Heart left ventricle (tissue), 16 donors: ENCODE data around the gene ZNF865. TPM values are rescaled to one million over a fixed set of nuclear protein-coding genes. Genes with fewer than 3 reads are reported as not detected.

Experiments used
- ATAC-seq, 4 donors: fragments of 200-7000 bp; cut with Tn5 transposase; one replicate each; pipeline ENCODE4 v1.9.1; 2020 to 2022; ENCODE audit warnings: moderate library complexity in 4 of 4, mild to moderate bottlenecking in 3 of 4, moderate number of reproducible peaks in 1 of 4
- DNase-seq, 5 donors: peaks; one replicate each; pipeline ENCODE4 v3.0.0-alpha.2; 2020
- H3K27ac ChIP-seq, 12 donors: fragments of 200-600 bp; sonication (generic) in 4 of 12; one replicate each; pipeline versions ENCODE4 v1.5.0 to v1.8.0; 2016 to 2022; ENCODE audit warnings: mild to moderate bottlenecking in 2 of 12
- H3K27me3 ChIP-seq, 9 donors: fragments of 200-600 bp; sonication (generic) in 2 of 9; one replicate each; pipeline versions ENCODE4 v1.5.1 to v1.8.0; 2016 to 2022; ENCODE audit warnings: mild to moderate bottlenecking in 3 of 9
- H3K36me3 ChIP-seq, 9 donors: fragments of 200-600 bp; sonication (generic) in 2 of 9; one replicate each; pipeline versions ENCODE4 v1.5.0 to v1.8.0; 2018 to 2022; ENCODE audit warnings: mild to moderate bottlenecking in 2 of 9
- H3K4me1 ChIP-seq, 12 donors: fragments of 200-600 bp; sonication (generic) in 4 of 12; one replicate each; pipeline versions ENCODE4 v1.5.0 to v1.8.0; 2016 to 2022; ENCODE audit warnings: mild to moderate bottlenecking in 3 of 12
- H3K4me3 ChIP-seq, 12 donors: fragments of 200-600 bp; sonication (generic) in 4 of 12; one replicate each; pipeline versions ENCODE4 v1.5.0 to v1.8.0; 2017 to 2022; ENCODE audit warnings: mild to moderate bottlenecking in 9 of 12, moderate library complexity in 4 of 12
- H3K9me3 ChIP-seq, 12 donors: fragments of 200-600 bp; sonication (generic) in 4 of 12; one replicate each; pipeline versions ENCODE4 v1.5.0 to v1.8.0; 2016 to 2022; ENCODE audit warnings: mild to moderate bottlenecking in 1 of 12
- POLR2A ChIP-seq, 2 donors: fragments of 450-650 bp; IDR thresholded peaks; one replicate each; pipeline ENCODE4 v1.6.1; 2017; ENCODE audit warnings: antibody characterized with exemption in 2 of 2, mild to moderate bottlenecking in 2 of 2, moderate library complexity in 2 of 2
- WGBS, 4 donors: extraction: QIAGEN DNeasy Blood & Tissue Kit in 2 of 4; methylation state at CpG; one replicate each; pipeline versions ENCODE4 v1.1.5 to v1.1.7; 2013 to 2018; 5-methylcytosine and 5-hydroxymethylcytosine counted together
- intact Hi-C, 10 donors: fragments of 100-400 bp; cut with DNase I; formaldehyde crosslinking; loops; one replicate each; pipeline versions ENCODE4 v1.11.1 to v1.14.2; 2022
- long read RNA-seq, 3 donors: library from polyadenylated mRNA; unstranded; transcript quantifications; one replicate each; pipeline ENCODE4 v2.0.0, GENCODE V29; 2020 to 2021
- polyA plus RNA-seq, 2 donors: library from polyadenylated mRNA; stranded (reverse); fragments of 200-250 nt; gene quantifications; one replicate each; pipeline ENCODE4 v1.2.3, GENCODE V29; 2013
- total RNA-seq, 9 donors: library from RNA; depleted of rRNA in 2 of 9; stranded (reverse); fragments of >200 nt in 2 of 9; fragmentation: NEBNext Ultra II Directional in 3 of 9; extraction: Animal tissue kit (Norgen Biotek cat#: 25700) in 3 of 9; gene quantifications; one replicate each; pipeline versions ENCODE4 v1.1.0 to v1.2.4, GENCODE V29; 2016 to 2023
- TF ChIP-seq, protein P1 (sequence below), 12 donors: fragments of 200-600 bp; sonication (generic) in 4 of 12; IDR thresholded peaks; one replicate each; pipeline versions ENCODE4 v1.5.0 to v1.8.0; 2018 to 2022; ENCODE audit warnings: antibody characterized with exemption in 12 of 12, mild to moderate bottlenecking in 5 of 12
- donor health status: ischemic (EF 13 %, LVEDD 7.1; RV severe dilation, severe dysfunction).
- donor health status: healthy with polysubstance abuse.
- donor health status: DM: no; HTN: yes; CAD: no.
- donor health status: DM: no; HTN: no; CAD: no.
- donor health status: ischemic (EF 25% LVEDD 6.9; RV normal size, moderate dysfunction).
- donor health status: ischemic (EF 25% LVEDD 5.7; RV mildly dilated, moderate dysfunction).
- donor health status: healthy.
- donor health status: DM: yes; HTN: yes; CAD: no.
- donor health status: ischemic (EF 35%, LVEDD 5.7; RV mildly dilated, moderate dysfunction).
- donor health status: nonischemic (EF 11% LVEDD 7.7; RV severe dilation, severe dysfunction).
- donor health status: DM: yes; HTN: yes; CAD: no.
- donor health status: PGD.
- donor health status: ischemic (EF 29% LVEDD 5.4; RV normal size, mild dysfunction).
- donor health status: nonischemic (EF 23%, LVEDD 6.1; RV moderate dilation, normal function).

ZNF865 gene
- total RNA-seq (10 to 100 TPM; 11.4 to 19.1 (median 14.2) TPM), polyA plus RNA-seq (10 to 100 TPM; 12.0 to 24.3 TPM)
- long read RNA-seq, donor 1, partial matches to known transcripts = 0 of 8 reads
- long read RNA-seq, donor 1, other reads (novel, unspliced or antisense) = 8 of 8 reads
- long read RNA-seq, donor 2, partial matches to known transcripts = 0 of 6 reads
- long read RNA-seq, donor 2, other reads (novel, unspliced or antisense) = 6 of 6 reads
- long read RNA-seq, donor 3, partial matches to known transcripts = 0 of 3 reads
- long read RNA-seq, donor 3, other reads (novel, unspliced or antisense) = 3 of 3 reads

DNA sequence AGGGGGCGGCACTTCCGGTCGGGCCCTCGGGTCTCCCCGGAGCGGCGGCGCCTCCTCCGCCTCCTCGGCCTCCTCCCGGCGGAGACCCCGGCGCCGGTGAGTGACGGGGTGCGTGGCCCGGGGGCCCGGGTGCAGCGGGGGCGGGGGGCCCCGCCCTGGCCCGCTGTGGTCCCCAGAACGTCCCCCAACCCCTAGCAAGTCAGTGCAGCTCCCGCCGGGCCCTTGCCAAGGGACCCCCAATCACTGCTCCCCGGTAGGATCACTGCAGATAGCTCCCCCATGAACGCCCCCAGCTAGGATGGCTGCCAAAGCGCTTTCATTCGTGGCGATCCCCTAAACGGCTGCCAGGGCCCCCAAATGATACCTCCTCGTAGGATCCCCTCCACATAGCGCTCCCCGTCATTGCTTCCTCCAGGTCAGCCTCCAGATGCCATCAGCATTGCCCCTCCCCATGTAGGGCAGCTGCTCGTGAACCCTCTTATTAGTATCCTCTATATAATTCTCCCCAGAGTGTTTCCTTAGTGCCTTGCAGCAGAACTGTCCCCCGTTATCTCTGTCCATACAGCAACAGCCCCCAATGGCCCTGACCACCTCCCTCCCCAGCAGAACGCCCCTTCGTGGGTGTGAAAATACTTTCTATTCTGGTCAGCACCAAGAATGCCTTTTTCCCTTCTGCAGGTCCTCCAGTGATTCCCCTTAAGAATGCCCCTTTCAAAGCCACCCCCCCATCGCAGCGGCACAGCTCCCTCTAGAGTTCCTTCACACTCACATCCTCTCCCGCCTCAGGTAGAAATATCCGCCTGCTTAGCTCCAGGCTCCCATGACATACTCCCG is at the start of gene ZNF865:
TSS of gene ZNF865 (plus strand) at position 11 of the 834 bp plus-strand sequence. CDS start 7,972 bp downstream, outside the sequence.
- DNase-seq = peak; percentile 72 to 77 (median 75)
- H3K9me3 ChIP-seq = no peaks in the 10 kb centered on the region
- 0 to 1% (median 0%) methylated on average over 22 to 44 of the region's 44 CpGs for WGBS, 4 donors
- intact Hi-C loops = loop anchor here in 7 of 10 donors (1.0 to 10.0 kb wide), 7 partner anchors 17 to 461 kb away; partner anchors contain the start of genes BRSK1 (in 1 of the 7), HSPBP1 (in 1 of the 7) and TNNT1 (in 1 of the 7)
- peaks cover 4 to 49% (median 32%) of the 10 kb centered on the region in 12 donors for H3K4me1 ChIP-seq
- no peak for TF ChIP-seq POLR2A (IDR thresholded peaks at IDR 0.05)
- TF ChIP-seq, protein P1, sequence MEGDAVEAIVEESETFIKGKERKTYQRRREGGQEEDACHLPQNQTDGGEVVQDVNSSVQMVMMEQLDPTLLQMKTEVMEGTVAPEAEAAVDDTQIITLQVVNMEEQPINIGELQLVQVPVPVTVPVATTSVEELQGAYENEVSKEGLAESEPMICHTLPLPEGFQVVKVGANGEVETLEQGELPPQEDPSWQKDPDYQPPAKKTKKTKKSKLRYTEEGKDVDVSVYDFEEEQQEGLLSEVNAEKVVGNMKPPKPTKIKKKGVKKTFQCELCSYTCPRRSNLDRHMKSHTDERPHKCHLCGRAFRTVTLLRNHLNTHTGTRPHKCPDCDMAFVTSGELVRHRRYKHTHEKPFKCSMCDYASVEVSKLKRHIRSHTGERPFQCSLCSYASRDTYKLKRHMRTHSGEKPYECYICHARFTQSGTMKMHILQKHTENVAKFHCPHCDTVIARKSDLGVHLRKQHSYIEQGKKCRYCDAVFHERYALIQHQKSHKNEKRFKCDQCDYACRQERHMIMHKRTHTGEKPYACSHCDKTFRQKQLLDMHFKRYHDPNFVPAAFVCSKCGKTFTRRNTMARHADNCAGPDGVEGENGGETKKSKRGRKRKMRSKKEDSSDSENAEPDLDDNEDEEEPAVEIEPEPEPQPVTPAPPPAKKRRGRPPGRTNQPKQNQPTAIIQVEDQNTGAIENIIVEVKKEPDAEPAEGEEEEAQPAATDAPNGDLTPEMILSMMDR (IDR thresholded peaks at IDR 0.05) = peak; percentile 43 to 77 (median 64)
- peak; percentile 8 to 46 (median 38) for ATAC-seq
- H3K27me3 ChIP-seq = no peaks in the 10 kb centered on the region
- H3K27ac ChIP-seq = peak within 1 kb of the TSS; percentile 90 to 98 (median 96)
- peaks cover 0 to 26% (median 13%) of the 10 kb centered on the region in 9 donors for H3K36me3 ChIP-seq
- H3K4me3 ChIP-seq = peak within 1 kb of the TSS; percentile 72 to 96 (median 83)

DNA sequence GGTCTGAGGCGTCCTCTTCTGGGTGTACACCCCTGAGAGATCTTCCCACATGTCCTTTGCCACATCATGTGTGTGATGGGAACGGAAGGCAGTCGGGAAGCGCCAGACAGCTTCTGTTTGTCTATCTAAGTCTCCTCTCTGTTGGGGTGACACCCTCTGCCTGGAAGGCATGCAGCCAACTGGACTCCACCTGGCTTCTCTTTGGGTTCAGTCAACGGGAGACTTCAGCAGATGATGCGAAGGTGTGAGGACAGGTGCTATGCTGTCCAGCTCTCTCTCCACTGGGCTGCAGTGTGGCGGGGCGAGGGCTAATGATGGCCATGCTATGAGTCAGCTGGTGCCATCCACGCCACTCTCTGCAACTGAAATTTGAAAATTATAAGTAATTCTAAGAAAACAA is 45.8 kb upstream of the ZNF865 start:
- H3K4me3 ChIP-seq = no peak overlapping the region
- 78 to 83% (median 81%) methylated on average over 9 of the region's 9 CpGs for WGBS, 4 donors
- H3K4me1 ChIP-seq = peaks cover 0 to 13% (median 0%) of the 10 kb centered on the region in 12 donors
- H3K9me3 ChIP-seq = peaks cover 0 to 4% (median 0%) of the 10 kb centered on the region in 12 donors
- no peaks in the 10 kb centered on the region for H3K27me3 ChIP-seq
- no peak overlapping the region for H3K27ac ChIP-seq
- intact Hi-C loops = loop anchor here in 1 of 10 donors (5.0 kb wide), 1 partner anchor 32 kb away; no protein-coding TSS in a partner anchor
- no peaks in the 10 kb centered on the region for H3K36me3 ChIP-seq
- ATAC-seq (no peak), DNase-seq (no peak)
- TF ChIP-seq, protein P1 (IDR thresholded peaks at IDR 0.05) = no peak
- no peak for TF ChIP-seq POLR2A (IDR thresholded peaks at IDR 0.05)

DNA sequence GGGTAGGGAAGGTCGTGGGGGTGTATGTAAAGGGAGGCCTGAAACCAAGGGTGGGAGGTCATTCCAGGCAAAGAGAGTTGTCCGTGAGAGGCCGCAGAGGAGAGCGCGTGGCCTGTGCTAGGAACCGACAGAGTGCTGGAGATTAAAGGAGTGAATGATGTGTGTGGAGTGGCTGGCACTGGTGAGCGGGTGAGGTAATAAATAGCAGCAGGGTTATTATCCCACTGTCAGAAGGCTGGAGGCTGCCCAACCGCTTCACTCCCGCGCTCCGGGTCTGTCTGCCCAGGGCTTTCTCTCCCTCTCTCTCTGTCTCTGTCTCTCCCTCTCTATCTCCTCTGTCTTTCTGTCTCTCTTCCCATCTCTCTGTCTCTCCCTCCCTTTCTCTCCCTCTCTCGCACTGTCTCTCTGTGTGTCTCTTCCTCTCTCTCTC is 42.2 kb upstream of the ZNF865 start:
- Histone ChIP-seq H3K9me3 (peaks cover 0 to 4% (median 0%) of the 10 kb centered on the region in 12 donors), H3K4me1 (peaks cover 0 to 16% (median 0%) of the 10 kb centered on the region in 12 donors), H3K4me3 (peak overlapping the region in 3 of 12 donors; percentile 36 to 48 (median 37)), H3K36me3 (no peaks in the 10 kb centered on the region), H3K27ac (peak overlapping the region in 11 of 12 donors; percentile 62 to 93 (median 84)), H3K27me3 (no peaks in the 10 kb centered on the region)
- DNase-seq = peak; percentile 70 to 90 (median 79)
- 30 to 39% (median 36%) methylated on average over 12 of the region's 12 CpGs for WGBS, 4 donors
- peak in 1 of 2 donors; percentile 87 for TF ChIP-seq POLR2A (IDR thresholded peaks at IDR 0.05)
- TF ChIP-seq, protein P1 (IDR thresholded peaks at IDR 0.05) = no peak
- peak; percentile 91 to 95 (median 94) for ATAC-seq
- intact Hi-C loops = loop anchor here in 3 of 10 donors (1.0 to 5.0 kb wide), 3 partner anchors 16 to 36 kb away; no protein-coding TSS in a partner anchor
